ENCODE measurements around the gene MYH14.

The MYH14 gene

GRCh38 chr19:50203281-50204080 lies at the start of gene MYH14:
TSS of gene MYH14 (plus strand) at chr19:50203622. CDS start at chr19:50210366, 6,744 bp downstream.
- no peak for DNase-seq (ENCODE audit: low read depth)

DNA sequence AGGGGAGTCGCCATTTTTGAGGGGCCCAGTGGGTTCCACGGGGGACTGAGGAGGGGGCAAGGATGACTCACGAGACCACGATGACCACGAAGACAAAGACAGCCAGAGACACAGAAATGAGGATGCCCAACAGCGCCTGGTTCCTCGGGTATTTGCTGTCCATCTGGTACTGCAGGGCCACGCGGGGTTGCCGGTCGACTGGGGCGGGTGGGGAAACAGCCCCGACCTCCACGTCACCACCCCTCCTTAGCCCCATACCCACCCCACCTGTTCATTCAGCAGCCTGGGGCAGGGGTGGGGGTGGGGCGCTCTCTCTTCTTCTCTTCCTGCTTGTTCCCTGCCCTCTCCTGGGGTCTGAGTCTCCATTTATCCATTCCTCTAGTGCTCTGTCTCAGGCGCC lies 48.9 kb upstream of the MYH14 start:
- no peak for DNase-seq (ENCODE audit: low read depth)

- no peak for DNase-seq (ENCODE audit: low read depth)
These were observed 47.8 kb upstream of the MYH14 start for GRCh38 chr19:50155520-50156109.

DNA sequence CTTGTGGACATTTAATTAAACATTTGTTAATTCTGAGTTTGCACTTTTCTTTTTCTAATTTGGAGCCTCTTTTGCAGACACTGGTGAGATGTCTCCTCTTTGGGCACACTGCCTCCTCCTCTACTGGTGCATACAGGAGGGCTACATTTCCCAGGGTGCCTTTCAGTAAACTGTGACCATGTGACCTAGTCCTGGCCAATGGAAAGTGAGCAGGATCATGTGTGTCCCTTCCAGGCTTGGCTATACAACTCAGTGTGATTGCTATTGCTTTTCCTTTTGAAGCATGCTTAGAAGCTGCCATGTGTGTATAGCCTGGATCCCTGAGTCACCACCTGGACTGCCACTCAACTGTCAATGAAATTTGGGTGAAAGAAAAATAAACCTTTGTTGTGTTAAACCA lies 44.8 kb upstream of the MYH14 start:
- no peak for DNase-seq (ENCODE audit: low read depth)

DNA sequence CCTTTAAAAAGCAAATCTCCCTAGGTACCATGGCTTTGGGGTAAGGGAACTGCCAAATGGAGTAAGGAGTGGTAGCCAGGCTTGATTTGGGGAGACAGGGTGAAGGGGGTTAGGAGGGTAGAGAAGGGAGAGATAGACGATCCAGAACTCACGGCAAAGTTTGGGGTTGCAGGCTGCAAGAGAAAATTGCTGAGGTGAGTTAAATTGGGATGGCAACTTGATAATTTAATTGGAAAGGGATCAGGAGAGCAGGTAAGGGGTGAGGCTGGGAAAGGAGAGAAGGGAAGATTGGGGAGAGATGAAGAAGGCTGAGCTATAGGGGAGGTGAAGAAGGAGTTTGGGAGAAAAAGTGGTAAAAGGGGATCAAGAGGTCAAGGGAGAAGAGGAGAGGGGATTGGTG lies 44.3 kb upstream of the MYH14 start:
- no peak for DNase-seq (ENCODE audit: low read depth)

DNA sequence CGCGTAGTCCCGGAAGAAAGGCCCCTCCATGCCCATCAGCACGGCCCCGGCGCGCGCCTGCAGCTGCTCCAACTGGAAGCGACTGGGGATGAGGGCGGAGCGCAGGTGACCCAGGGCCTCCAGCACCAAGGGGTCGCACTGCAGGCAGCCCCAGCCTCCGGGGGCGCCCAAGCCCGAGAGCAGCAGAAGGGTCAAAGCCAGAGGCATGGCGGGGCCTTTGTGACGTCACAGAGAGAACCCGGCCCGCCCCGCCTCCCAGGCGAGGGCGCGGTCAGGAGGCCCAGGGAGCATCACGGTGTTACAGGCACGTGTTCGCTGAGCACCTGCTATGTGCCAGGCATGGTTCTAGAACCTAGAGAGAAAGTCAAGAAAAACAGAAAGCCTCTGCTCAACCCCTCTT lies 40.4 kb upstream of the MYH14 start, which contains the start of gene IZUMO2:
IZUMO2 (minus strand) TSS at position 294 of the 400 bp plus-strand sequence; CDS start at position 207, 87 bp downstream.
- DNase-seq (ENCODE audit: low read depth): no peak

GRCh38 chr19:50167314-50167721 lies 36.1 kb upstream of the MYH14 start:
- no peak for DNase-seq (ENCODE audit: low read depth)

- DNase-seq (ENCODE audit: low read depth): no peak
These were observed 31.7 kb upstream of the MYH14 start for GRCh38 chr19:50171752-50172151.

DNA sequence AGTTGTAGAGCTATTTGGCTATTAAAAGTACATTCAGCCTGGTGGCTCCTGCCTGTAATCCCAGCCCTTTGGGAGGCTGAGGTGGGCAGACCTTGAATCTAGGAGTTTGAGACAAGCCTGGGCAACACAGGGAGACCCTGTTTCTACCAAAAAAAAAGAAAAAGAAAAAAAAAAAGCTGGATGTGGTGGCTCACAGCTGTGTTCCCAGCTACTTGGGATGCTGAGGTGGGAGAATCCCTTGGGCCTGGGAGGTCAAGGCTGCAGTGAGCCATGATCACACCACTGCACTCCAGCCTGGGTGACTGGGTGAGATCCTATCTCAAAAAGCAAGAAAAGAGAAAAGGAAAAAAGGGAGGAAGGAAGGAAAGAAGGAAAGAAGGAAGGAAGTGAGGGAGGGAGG lies 30.7 kb upstream of the MYH14 start:
- no peak for DNase-seq (ENCODE audit: low read depth)

- DNase-seq (ENCODE audit: low read depth): no peak
These were observed 30.3 kb upstream of the MYH14 start for GRCh38 chr19:50173127-50173526.

DNA sequence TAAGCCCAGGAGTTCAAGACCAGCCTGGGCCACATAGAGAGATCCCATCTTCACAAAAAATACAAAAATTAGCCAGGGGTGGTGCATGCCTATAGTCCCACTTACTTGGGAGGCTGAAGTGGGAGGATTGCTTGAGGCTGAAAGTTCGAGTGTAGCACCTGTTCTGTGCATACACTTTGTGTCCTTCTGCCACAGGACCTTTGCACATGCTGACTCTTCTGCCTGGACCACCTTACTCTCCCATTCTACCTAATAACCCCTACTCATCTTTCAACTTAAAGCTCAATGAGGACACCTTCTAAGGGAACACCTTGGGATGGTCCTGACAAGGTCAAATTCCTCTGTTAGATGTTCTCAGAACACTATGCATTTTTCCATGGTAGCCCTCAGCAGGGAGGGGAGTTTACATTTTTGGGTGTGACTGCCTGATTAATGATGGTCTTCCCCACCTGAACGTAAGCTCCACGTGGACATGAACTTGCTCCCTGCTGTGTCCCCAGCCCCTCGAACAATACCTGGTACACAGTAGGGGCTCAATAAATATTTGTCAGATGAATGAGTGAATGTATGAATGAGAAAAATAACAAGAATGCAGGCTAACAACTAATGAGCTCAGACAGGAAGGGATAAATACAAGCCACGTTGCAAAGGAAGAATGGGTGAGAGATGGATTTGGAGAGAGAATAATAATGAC lies 29.2 kb upstream of the MYH14 start:
- no peak for DNase-seq (ENCODE audit: low read depth)

GRCh38 chr19:50175924-50176323 lies 27.5 kb upstream of the MYH14 start:
- no peak for DNase-seq (ENCODE audit: low read depth)

GRCh38 chr19:50176775-50177174 lies 26.6 kb upstream of the MYH14 start:
- DNase-seq (ENCODE audit: low read depth): no peak

GRCh38 chr19:50178320-50178719 lies 25.1 kb upstream of the MYH14 start:
- no peak for DNase-seq (ENCODE audit: low read depth)

- DNase-seq (ENCODE audit: low read depth): no peak
These were observed 24.4 kb upstream of the MYH14 start for GRCh38 chr19:50178859-50179537.

GRCh38 chr19:50181121-50181520 lies 22.3 kb upstream of the MYH14 start:
- DNase-seq (ENCODE audit: low read depth): no peak

DNA sequence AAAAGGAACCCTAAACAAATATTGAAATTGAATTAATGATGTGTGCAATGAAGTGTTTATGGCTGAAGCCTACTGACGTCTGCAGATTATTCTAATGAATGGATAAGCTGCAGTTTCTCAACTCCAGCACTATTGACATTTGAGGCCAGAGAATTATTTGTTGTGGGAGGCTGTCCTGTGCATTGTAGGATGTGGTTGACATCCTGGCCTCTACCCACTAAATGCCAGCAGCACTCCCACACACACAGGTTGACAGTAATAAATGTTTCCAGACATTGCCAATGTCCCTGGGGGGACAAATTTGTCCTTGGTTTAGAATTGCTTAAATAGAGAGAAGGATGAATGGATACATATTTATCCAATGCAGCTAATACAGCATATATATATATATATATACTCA lies 19.2 kb upstream of the MYH14 start:
- DNase-seq (ENCODE audit: low read depth): no peak

DNA sequence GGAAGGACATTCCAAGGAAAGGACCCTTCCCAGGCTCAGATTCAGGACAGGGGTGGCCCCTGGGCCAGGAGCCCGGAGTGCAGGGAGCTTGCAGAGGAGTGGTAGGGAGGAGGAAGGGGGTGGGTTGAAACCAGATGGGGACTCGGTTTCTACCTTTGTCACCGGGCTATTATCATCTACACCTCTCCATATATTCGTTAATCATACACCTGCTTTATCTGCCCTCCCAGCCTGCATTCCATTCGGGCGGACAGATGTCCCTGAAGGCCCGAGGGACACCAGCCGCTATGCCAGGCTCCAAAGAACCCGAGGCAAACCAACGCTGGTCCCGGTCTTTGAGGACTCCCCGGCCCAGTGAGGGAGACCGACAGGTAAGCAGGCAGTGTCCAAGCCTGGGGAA lies 15.5 kb upstream of the MYH14 start:
- DNase-seq (ENCODE audit: low read depth): no peak

- DNase-seq (ENCODE audit: low read depth): no peak
These were observed 14.1 kb upstream of the MYH14 start for GRCh38 chr19:50189331-50189730.

- DNase-seq (ENCODE audit: low read depth): no peak
These were observed 13.0 kb upstream of the MYH14 start for GRCh38 chr19:50190439-50190891.

- DNase-seq (ENCODE audit: low read depth): no peak
These were observed 12.2 kb upstream of the MYH14 start for GRCh38 chr19:50191216-50191615.

DNA sequence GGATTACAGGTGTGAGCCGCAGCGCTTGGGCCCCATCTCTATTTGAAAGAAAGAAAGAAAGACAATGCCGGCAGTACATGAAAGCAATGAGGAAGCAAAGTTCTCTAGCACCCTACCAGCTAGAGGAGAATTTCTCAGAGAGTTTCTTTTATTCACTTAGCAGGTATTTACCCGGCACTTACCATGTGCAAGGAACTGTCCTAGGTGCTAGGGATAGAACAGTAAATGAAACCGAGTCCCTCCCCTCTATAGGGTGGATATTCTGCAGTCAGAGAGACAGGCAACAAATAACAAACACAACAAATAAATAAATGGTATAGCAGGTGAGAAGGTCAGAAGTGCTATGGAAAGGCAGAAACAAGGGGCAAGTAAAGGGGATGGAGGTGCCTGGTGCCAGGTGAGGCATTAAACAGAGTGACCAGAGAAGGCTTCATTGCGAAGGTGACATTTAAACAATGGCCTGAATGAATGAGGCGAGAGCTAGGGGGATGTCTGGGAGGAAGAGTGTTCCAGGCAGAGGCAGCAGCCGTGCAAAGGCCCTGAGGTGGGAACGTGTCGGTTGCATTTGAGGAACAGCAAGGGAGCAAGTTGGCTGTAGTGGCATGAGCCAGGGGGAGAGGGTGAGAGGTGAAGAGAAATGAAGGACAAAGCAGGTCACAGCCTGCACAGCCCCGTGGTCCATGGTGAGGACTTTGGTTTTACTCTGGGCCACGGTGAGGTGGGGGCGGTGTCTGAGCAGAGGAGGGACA lies 10.8 kb upstream of the MYH14 start:
- no peak for DNase-seq (ENCODE audit: low read depth)
